GM12875 (cell line): ENCODE data around the gene DNAAF9.
"Not testable (repeated sequence)": the region's sequence is repeated elsewhere in the genome, so short reads cannot be mapped to it uniquely, and the experiment has no call there.

ENCODE experiments used
- H3K4me3 ChIP-seq: one replicate; pipeline ENCODE4 v1.5.1; 2011; ENCODE audit warnings: low read depth, low read length, control low read depth
- CTCF ChIP-seq: IDR thresholded peaks from 2 replicates; pipeline ENCODE4 v1.5.1; 2011; ENCODE audit warnings: low read depth, mild to moderate bottlenecking, control low read depth, inconsistent platforms, low read length, moderate library complexity, borderline replicate concordance; ENCODE audit not compliant: insufficient read depth

DNAAF9 gene

GRCh38 chr20:3423126-3423525 lies 15.7 kb upstream of the DNAAF9 start:
- no peak for TF ChIP-seq CTCF

GRCh38 chr20:3421985-3422384 lies 14.5 kb upstream of the DNAAF9 start:
- TF ChIP-seq CTCF, result no peak
- no peak overlapping the region for H3K4me3 ChIP-seq

More at GRCh38 chr20:3423126-3423525, 15.7 kb upstream of the DNAAF9 start:
- no peak overlapping the region for H3K4me3 ChIP-seq

- TF ChIP-seq CTCF, result no peak
- H3K4me3 ChIP-seq, result no peak overlapping the region
Observed at GRCh38 chr20:3420211-3420707, 12.8 kb upstream of the DNAAF9 start.

GRCh38 chr20:3418161-3418560 lies 10.7 kb upstream of the DNAAF9 start:
- not testable (repeated sequence) for H3K4me3 ChIP-seq

GRCh38 chr20:3414122-3414521 lies 6.7 kb upstream of the DNAAF9 start:
- TF ChIP-seq CTCF, result no peak

GRCh38 chr20:3413393-3413889 lies 6.0 kb upstream of the DNAAF9 start:
- no peak for TF ChIP-seq CTCF
- no peak overlapping the region for H3K4me3 ChIP-seq

More at GRCh38 chr20:3414122-3414521, 6.7 kb upstream of the DNAAF9 start:
- no peak overlapping the region for H3K4me3 ChIP-seq

- H3K4me3 ChIP-seq, result no peak overlapping the region
- TF ChIP-seq CTCF, result no peak
Observed at GRCh38 chr20:3412600-3413392, 5.3 kb upstream of the DNAAF9 start.

GRCh38 chr20:3410464-3410863 lies 3.0 kb upstream of the DNAAF9 start:
- no peak for TF ChIP-seq CTCF
- no peak overlapping the region for H3K4me3 ChIP-seq
